WTC11 (cell line): ENCODE results near the gene DNAJC8. TPM values are rescaled to one million over a fixed set of nuclear protein-coding genes. Genes with fewer than 3 reads are reported as not detected.

Experiments
- ATAC-seq: fragments of 200-7000 bp; cut with Tn5 transposase; 2 replicates; pipeline ENCODE4 v1.10.0; 2021; ENCODE audit warnings: mild to moderate bottlenecking, moderate library complexity
- CTCF ChIA-PET: fragments of 300-600 bp; sonication (Branson Sonifier 250); formaldehyde crosslinking; loops from one replicate; lab custom pipeline; 2021; ENCODE audit warnings: antibody characterized with exemption; lab: Charles Lee
- POLR2A ChIA-PET: fragments of 350-600 bp; sonication (Branson Sonifier 250); formaldehyde crosslinking; loops from one replicate; lab custom pipeline; 2021; ENCODE audit warnings: antibody characterized with exemption; lab: Charles Lee
- DNase-seq: peaks from one replicate; pipeline ENCODE4 v3.0.0; 2021; ENCODE audit warnings: low spot score
- H3K27ac Mint-ChIP-seq: 2 replicates; pipeline ENCODE4 v1.8.0; 2021; ENCODE audit warnings: mixed read lengths
- H3K27me3 Mint-ChIP-seq: 2 replicates; pipeline ENCODE4 v1.8.0; 2021; ENCODE audit warnings: low read depth, mild to moderate bottlenecking, moderate library complexity, mixed read lengths
- H3K36me3 Mint-ChIP-seq: 2 replicates; pipeline ENCODE4 v1.8.0; 2021; ENCODE audit warnings: mixed read lengths
- H3K4me1 Mint-ChIP-seq: 2 replicates; pipeline ENCODE4 v1.8.0; 2022; ENCODE audit warnings: mixed read lengths
- H3K4me3 Mint-ChIP-seq: 2 replicates; pipeline ENCODE4 v1.8.0; 2021; ENCODE audit warnings: mild to moderate bottlenecking, moderate library complexity, mixed read lengths
- H3K9me3 Mint-ChIP-seq: 2 replicates; pipeline ENCODE4 v1.8.0; 2021; ENCODE audit warnings: mixed read lengths
- ATF1 ChIP-seq: sonication (generic); formaldehyde crosslinking; IDR thresholded peaks from 2 replicates; pipeline ENCODE4 v1.8.1; 2023; ENCODE audit warnings: mild to moderate bottlenecking, moderate library complexity, missing genetic modification reagents
- CBFB ChIP-seq: sonication (generic); formaldehyde crosslinking; IDR thresholded peaks from 2 replicates; pipeline ENCODE4 v1.8.1; 2022; ENCODE audit warnings: mild to moderate bottlenecking, low read depth, missing genetic modification reagents
- ESRRA ChIP-seq: sonication (generic); formaldehyde crosslinking; IDR thresholded peaks from 2 replicates; pipeline ENCODE4 v1.8.1; 2022; ENCODE audit warnings: mild to moderate bottlenecking, missing genetic modification reagents, borderline replicate concordance
- NFATC4 ChIP-seq: fragments of 250-450 bp; sonication (Bioruptor Pico); IDR thresholded peaks from 2 replicates; pipeline ENCODE4 v1.9.0; 2021; ENCODE audit warnings: mild to moderate bottlenecking
- NR3C1 ChIP-seq: sonication (generic); formaldehyde crosslinking; conservative IDR thresholded peaks from 2 replicates; pipeline ENCODE4 v1.8.1; 2023; ENCODE audit warnings: low read depth, mild to moderate bottlenecking, missing genetic modification reagents
- SOX15 ChIP-seq: fragments of 250-450 bp; sonication (Bioruptor Pico); IDR thresholded peaks from 2 replicates; pipeline ENCODE4 v1.9.0; 2021; ENCODE audit warnings: mild to moderate bottlenecking
- TP53 ChIP-seq: sonication (generic); formaldehyde crosslinking; IDR thresholded peaks from 2 replicates; pipeline ENCODE4 v1.8.1; 2023; ENCODE audit warnings: mild to moderate bottlenecking, missing genetic modification reagents
- ZBTB21 ChIP-seq: sonication (generic); formaldehyde crosslinking; IDR thresholded peaks from 2 replicates; pipeline ENCODE4 v1.8.1; 2023; ENCODE audit warnings: mild to moderate bottlenecking, missing genetic modification reagents, borderline replicate concordance
- ZNF263 ChIP-seq: sonication (generic); formaldehyde crosslinking; IDR thresholded peaks from 2 replicates; pipeline ENCODE4 v1.8.1; 2022; ENCODE audit warnings: low read depth, mild to moderate bottlenecking, moderate library complexity, missing genetic modification reagents
- ZNF416 ChIP-seq: fragments of 250-450 bp; sonication (Bioruptor Pico); IDR thresholded peaks from 2 replicates; pipeline ENCODE4 v1.9.0; 2021; ENCODE audit warnings: mild to moderate bottlenecking, inconsistent platforms
- ZNF671 ChIP-seq: fragments of 250-450 bp; sonication (Bioruptor Pico); IDR thresholded peaks from 2 replicates; pipeline ENCODE4 v1.8.0; 2021; ENCODE audit warnings: mild to moderate bottlenecking
- total RNA-seq: library from RNA; stranded (reverse); gene quantifications from 3 replicates; pipeline ENCODE4 v1.2.3, GENCODE V29; 2021
- TF ChIP-seq, protein P1 (sequence below): sonication (generic); formaldehyde crosslinking; IDR thresholded peaks from 2 replicates; pipeline ENCODE4 v1.8.1; 2023; ENCODE audit warnings: mild to moderate bottlenecking, missing genetic modification reagents, moderate library complexity
- TF ChIP-seq, protein P2 (sequence below): sonication (generic); formaldehyde crosslinking; IDR thresholded peaks from 2 replicates; pipeline ENCODE4 v1.8.0; 2022; ENCODE audit warnings: mild to moderate bottlenecking, missing genetic modification reagents
- TF ChIP-seq, protein P3 (sequence below): sonication (generic); formaldehyde crosslinking; conservative IDR thresholded peaks from 2 replicates; pipeline ENCODE4 v1.8.1; 2023; ENCODE audit warnings: mild to moderate bottlenecking, low read depth, missing genetic modification reagents, moderate library complexity
- TF ChIP-seq, protein P4 (sequence below): fragments of 250-450 bp; sonication (Bioruptor Pico); conservative IDR thresholded peaks from 2 replicates; pipeline ENCODE4 v1.9.0; 2021; ENCODE audit warnings: mild to moderate bottlenecking
- TF ChIP-seq, protein P5 (sequence below): sonication (generic); formaldehyde crosslinking; conservative IDR thresholded peaks from 2 replicates; pipeline ENCODE4 v1.8.1; 2022; ENCODE audit warnings: mild to moderate bottlenecking, missing genetic modification reagents
- TF ChIP-seq, protein P6 (sequence below): sonication (generic); formaldehyde crosslinking; IDR thresholded peaks from 2 replicates; pipeline ENCODE4 v1.8.1; 2022; ENCODE audit warnings: mild to moderate bottlenecking, missing genetic modification reagents, moderate library complexity, borderline replicate concordance
- TF ChIP-seq, protein P7 (sequence below): sonication (generic); formaldehyde crosslinking; IDR thresholded peaks from 2 replicates; pipeline ENCODE4 v1.8.1; 2022; ENCODE audit warnings: low read depth, mild to moderate bottlenecking, moderate library complexity, missing genetic modification reagents, borderline replicate concordance

DNAJC8 gene
- total RNA-seq, 1 experiment from 2014 or later, result 112 TPM

DNA sequence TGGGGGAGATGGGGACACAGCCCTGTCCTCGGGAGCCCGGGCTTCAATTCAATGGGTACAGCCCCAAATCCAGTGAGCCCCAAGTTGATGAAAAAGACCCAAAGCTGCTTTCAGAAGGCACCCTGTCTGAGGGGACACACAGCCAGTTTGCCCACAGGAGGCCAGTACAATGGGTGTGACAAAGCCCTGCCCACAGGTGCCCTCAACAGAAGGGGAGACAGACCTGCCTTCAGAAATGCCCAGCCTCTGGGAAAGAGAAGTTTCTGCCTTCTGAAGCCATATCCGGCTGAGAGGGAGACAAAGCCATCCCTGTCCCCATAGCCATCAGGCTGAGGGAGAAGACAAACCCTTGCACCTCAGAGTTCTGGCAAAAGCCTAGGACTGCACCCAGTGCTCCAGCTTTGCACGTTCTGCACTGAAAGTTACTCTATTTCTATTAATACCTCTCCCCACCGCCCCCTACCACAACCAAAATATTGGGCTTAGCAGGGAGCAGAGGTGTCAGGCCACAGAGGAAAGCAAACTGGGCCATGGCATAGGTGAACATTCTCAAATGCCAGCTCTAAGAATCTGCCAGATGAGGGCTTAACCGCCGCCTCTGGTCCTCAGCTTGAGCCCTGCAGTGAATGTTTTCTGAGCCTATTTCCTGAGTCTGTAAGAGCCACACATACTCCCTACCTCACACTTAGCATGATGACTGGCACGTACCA, 38.3 kb downstream of the DNAJC8 start:
- Mint-ChIP-seq H3K4me1 (peaks cover 33% of the 10 kb centered on the region), H3K27me3 (no peaks in the 10 kb centered on the region), H3K4me3 (no peak overlapping the region), H3K36me3 (peaks cover 6% of the 10 kb centered on the region; the same call in 1 of the 2 replicates), H3K27ac (no peak overlapping the region), H3K9me3 (no peaks in the 10 kb centered on the region)
- DNase-seq (no peak), ATAC-seq (no peak)
- ChIA-PET POLR2A (interaction anchor here (0.6 to 1.4 kb wide), 2 partner anchors 106 to 346 kb away, joined by 4 read pairs; partner anchors contain the start of gene EYA3), CTCF (interaction anchor here (0.9 to 2.8 kb wide), 4 partner anchors 14 to 103 kb away, joined by 3 to 11 read pairs (median 6); no protein-coding TSS in a partner anchor)
- TF ChIP-seq, protein P1, sequence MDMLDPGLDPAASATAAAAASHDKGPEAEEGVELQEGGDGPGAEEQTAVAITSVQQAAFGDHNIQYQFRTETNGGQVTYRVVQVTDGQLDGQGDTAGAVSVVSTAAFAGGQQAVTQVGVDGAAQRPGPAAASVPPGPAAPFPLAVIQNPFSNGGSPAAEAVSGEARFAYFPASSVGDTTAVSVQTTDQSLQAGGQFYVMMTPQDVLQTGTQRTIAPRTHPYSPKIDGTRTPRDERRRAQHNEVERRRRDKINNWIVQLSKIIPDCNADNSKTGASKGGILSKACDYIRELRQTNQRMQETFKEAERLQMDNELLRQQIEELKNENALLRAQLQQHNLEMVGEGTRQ, result no peak

DNA sequence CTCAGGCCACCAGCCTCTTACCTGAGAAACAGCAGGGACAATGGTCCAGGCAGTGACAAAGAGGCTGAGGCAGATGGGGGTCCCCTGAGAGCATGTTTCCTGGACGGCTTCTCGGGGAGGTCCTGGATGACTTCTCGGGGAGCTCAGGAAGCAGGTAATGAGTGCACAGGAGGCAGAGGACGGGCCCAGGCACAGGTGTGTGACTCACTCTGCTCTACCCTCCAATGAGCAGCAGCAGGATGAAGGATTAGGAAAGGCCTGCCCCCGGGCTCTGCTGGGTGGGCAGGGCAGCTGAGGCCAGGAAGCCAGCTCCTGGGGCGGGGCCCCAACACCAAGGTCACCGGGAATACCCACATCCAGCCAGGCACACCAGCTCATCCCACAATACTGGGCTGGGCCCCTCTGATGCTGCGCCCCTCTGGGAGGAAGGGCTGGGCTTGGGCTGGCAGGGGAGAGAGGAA, 39.1 kb downstream of the DNAJC8 start:
- Mint-ChIP-seq H3K27ac (peak overlapping the region; percentile 56; the same call in 1 of the 2 replicates), H3K4me1 (peaks cover 33% of the 10 kb centered on the region), H3K4me3 (no peak overlapping the region), H3K9me3 (no peaks in the 10 kb centered on the region), H3K36me3 (peaks cover 3% of the 10 kb centered on the region; the same call in 1 of the 2 replicates), H3K27me3 (no peaks in the 10 kb centered on the region)
- ATAC-seq (peak; percentile 90), DNase-seq (peak; percentile 44)
- CTCF ChIA-PET, result interaction anchor here (0.8 to 1.9 kb wide), 6 partner anchors 15 to 105 kb away, joined by 3 to 8 read pairs (median 4); no protein-coding TSS in a partner anchor
- POLR2A ChIA-PET, result interaction anchor here (0.5 to 1.4 kb wide), 2 partner anchors 105 to 110 kb away, joined by 3 to 4 read pairs; partner anchors contain the start of gene EYA3
- TF ChIP-seq ZBTB21 (CRISPR knock-in tag), result no peak
- TF ChIP-seq ATF1 (CRISPR knock-in tag), result no peak
- TF ChIP-seq TP53 (CRISPR knock-in tag), result no peak
- TF ChIP-seq, protein P2, sequence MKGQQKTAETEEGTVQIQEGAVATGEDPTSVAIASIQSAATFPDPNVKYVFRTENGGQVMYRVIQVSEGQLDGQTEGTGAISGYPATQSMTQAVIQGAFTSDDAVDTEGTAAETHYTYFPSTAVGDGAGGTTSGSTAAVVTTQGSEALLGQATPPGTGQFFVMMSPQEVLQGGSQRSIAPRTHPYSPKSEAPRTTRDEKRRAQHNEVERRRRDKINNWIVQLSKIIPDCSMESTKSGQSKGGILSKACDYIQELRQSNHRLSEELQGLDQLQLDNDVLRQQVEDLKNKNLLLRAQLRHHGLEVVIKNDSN (CRISPR knock-in tag), result no peak
- TF ChIP-seq ZNF416 (CRISPR knock-in tag), result no peak
- TF ChIP-seq NR3C1 (CRISPR knock-in tag), result no peak
- no peak for TF ChIP-seq ZNF671
- no peak for TF ChIP-seq ZNF263 (CRISPR knock-in tag)
- no peak for TF ChIP-seq ESRRA
- TF ChIP-seq, protein P3, sequence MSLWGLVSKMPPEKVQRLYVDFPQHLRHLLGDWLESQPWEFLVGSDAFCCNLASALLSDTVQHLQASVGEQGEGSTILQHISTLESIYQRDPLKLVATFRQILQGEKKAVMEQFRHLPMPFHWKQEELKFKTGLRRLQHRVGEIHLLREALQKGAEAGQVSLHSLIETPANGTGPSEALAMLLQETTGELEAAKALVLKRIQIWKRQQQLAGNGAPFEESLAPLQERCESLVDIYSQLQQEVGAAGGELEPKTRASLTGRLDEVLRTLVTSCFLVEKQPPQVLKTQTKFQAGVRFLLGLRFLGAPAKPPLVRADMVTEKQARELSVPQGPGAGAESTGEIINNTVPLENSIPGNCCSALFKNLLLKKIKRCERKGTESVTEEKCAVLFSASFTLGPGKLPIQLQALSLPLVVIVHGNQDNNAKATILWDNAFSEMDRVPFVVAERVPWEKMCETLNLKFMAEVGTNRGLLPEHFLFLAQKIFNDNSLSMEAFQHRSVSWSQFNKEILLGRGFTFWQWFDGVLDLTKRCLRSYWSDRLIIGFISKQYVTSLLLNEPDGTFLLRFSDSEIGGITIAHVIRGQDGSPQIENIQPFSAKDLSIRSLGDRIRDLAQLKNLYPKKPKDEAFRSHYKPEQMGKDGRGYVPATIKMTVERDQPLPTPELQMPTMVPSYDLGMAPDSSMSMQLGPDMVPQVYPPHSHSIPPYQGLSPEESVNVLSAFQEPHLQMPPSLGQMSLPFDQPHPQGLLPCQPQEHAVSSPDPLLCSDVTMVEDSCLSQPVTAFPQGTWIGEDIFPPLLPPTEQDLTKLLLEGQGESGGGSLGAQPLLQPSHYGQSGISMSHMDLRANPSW, result no peak
- TF ChIP-seq, protein P4, sequence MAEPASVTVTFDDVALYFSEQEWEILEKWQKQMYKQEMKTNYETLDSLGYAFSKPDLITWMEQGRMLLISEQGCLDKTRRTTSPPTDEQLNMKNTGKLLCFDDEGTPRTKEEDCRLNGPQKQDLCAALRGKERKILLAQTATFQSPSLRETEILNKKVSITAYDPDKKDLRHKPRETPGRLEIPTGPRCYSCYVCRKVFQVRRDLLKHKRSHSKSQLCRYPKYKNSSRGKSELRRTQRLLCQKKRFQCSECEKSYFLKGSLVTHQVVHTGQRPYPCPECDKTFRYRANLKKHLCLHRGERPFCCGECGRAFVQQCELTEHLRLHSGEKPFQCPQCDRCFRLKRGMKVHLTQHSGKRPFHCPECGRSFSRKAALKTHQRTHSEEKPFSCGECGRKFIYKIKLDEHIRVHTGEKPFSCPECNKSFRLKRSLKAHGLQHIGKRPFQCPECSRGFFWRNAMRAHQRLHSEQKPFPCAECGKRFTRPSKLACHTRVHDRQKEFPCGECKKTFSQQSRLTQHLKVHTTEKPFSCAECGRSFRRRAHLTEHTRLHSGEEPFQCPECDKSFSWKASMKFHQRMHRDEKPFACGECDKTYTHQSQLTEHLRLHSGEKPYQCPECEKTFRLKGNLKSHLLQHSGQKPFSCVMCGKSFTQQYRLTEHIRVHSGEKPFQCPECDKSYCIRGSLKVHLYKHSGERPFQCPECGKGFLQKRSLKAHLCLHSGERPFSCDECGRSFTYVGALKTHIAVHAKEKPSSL (CRISPR knock-in tag), result no peak
- TF ChIP-seq, protein P5, sequence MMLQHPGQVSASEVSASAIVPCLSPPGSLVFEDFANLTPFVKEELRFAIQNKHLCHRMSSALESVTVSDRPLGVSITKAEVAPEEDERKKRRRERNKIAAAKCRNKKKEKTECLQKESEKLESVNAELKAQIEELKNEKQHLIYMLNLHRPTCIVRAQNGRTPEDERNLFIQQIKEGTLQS, result no peak
- no peak for TF ChIP-seq NFATC4 (CRISPR knock-in tag)
- TF ChIP-seq, protein P6, sequence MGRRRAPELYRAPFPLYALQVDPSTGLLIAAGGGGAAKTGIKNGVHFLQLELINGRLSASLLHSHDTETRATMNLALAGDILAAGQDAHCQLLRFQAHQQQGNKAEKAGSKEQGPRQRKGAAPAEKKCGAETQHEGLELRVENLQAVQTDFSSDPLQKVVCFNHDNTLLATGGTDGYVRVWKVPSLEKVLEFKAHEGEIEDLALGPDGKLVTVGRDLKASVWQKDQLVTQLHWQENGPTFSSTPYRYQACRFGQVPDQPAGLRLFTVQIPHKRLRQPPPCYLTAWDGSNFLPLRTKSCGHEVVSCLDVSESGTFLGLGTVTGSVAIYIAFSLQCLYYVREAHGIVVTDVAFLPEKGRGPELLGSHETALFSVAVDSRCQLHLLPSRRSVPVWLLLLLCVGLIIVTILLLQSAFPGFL (CRISPR knock-in tag), result no peak
- TF ChIP-seq SOX15, result no peak
- TF ChIP-seq, protein P7, sequence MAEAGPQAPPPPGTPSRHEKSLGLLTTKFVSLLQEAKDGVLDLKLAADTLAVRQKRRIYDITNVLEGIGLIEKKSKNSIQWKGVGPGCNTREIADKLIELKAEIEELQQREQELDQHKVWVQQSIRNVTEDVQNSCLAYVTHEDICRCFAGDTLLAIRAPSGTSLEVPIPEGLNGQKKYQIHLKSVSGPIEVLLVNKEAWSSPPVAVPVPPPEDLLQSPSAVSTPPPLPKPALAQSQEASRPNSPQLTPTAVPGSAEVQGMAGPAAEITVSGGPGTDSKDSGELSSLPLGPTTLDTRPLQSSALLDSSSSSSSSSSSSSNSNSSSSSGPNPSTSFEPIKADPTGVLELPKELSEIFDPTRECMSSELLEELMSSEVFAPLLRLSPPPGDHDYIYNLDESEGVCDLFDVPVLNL, result no peak
- TF ChIP-seq CBFB (CRISPR knock-in tag), result no peak
